Measurements from ENCODE around the gene PMEL.

DNA sequence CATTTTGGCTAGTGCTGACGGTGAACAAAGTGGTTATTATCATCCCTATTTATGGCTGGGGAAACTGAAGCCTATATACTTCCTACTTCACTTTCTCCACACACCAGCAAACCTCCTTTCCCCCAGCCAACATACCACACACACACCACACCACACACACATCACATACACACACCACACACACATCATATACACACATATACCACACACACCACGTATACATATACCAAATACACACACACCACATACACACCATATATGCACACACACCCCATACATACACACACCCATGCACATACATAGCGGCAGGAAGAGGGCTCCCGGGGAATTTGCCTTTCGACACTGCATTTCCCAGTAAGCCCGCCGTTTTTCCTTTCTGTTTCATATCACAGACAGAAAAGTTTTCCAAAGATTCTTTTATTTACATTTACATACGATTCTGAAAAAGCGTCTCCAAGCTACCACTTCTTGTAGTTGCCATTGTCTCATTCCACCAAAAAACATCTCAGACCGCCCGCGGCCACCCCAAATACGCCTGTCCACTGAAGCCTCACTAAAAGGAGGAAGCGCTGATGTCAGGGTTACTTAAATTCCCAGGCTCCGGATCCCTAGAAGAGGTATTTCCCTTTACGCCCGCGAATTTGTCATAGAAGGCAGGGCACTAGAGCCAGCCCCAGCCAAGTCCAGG lies 7.2 kb upstream of the PMEL start:
- peak in 2 of 4 donors; percentile 65 to 67 for TF ChIP-seq POLR2A (IDR thresholded peaks at IDR 0.05)
- TF ChIP-seq, protein P1, sequence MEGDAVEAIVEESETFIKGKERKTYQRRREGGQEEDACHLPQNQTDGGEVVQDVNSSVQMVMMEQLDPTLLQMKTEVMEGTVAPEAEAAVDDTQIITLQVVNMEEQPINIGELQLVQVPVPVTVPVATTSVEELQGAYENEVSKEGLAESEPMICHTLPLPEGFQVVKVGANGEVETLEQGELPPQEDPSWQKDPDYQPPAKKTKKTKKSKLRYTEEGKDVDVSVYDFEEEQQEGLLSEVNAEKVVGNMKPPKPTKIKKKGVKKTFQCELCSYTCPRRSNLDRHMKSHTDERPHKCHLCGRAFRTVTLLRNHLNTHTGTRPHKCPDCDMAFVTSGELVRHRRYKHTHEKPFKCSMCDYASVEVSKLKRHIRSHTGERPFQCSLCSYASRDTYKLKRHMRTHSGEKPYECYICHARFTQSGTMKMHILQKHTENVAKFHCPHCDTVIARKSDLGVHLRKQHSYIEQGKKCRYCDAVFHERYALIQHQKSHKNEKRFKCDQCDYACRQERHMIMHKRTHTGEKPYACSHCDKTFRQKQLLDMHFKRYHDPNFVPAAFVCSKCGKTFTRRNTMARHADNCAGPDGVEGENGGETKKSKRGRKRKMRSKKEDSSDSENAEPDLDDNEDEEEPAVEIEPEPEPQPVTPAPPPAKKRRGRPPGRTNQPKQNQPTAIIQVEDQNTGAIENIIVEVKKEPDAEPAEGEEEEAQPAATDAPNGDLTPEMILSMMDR (IDR thresholded peaks at IDR 0.05): no peak
- peak; percentile 58 to 89 for TF ChIP-seq POLR2AphosphoS5 (IDR thresholded peaks at IDR 0.05)
- TF ChIP-seq EP300 (IDR thresholded peaks at IDR 0.05): peak in 1 of 4 donors; percentile 23

Measured in upper lobe of left lung (tissue), 4 donors.